IMR-90 (cell line): ENCODE measurements around the gene UBE2O. TPM values are rescaled to one million over a fixed set of nuclear protein-coding genes. Genes with fewer than 3 reads are reported as not detected.
A peak's percentile ranks its signal among the peaks of the same experiment; 100 is the strongest.

Source experiments
- ATAC-seq: fragments of 200-7000 bp; cut with Tn5 transposase; 2 replicates; pipeline ENCODE4 v1.9.1; 2020; ENCODE audit warnings: low read depth, mild to moderate bottlenecking, moderate library complexity
- BruUV-seq: library from RNA; stranded (reverse); fragments of 400-500 nt; replicated peaks from 2 replicates; lab custom pipeline; 2021; lab: Mats Ljungman, UMichigan
- CTCF ChIA-PET: fragments of 300-600 bp; formaldehyde crosslinking; extraction: SDS; loops from one replicate; lab custom pipeline; 2021; ENCODE audit warnings: antibody characterized with exemption; lab: Yijun Ruan, JAX
- POLR2A ChIA-PET: fragments of 300-600 bp; sonication (Branson Sonifier 250); formaldehyde crosslinking; loops from one replicate; lab custom pipeline; 2022; ENCODE audit warnings: antibody characterized with exemption; ENCODE audit not compliant: unreplicated experiment; lab: Charles Lee
- DNase-seq: peaks from one replicate; pipeline ENCODE4 v3.0.0; 2013
- H2AFZ ChIP-seq: replicated peaks from 2 replicates; pipeline ENCODE3; 2013; ENCODE audit warnings: low read length, mild to moderate bottlenecking; ENCODE audit not compliant: poor library complexity
- H2AK5ac ChIP-seq: 2 replicates; pipeline ENCODE4 v1.6.1; 2013; ENCODE audit warnings: low read depth, low read length, inconsistent platforms
- H2AK9ac ChIP-seq: replicated peaks from 2 replicates; pipeline ENCODE3; 2013; ENCODE audit warnings: mild to moderate bottlenecking, low read depth, low read length, moderate library complexity; ENCODE audit not compliant: poor library complexity
- H2BK120ac ChIP-seq: 2 replicates; pipeline ENCODE4 v1.6.1; 2013; ENCODE audit warnings: low read depth, low read length, inconsistent platforms
- H2BK15ac ChIP-seq: 3 replicates; pipeline ENCODE4 v1.6.1; 2013; ENCODE audit warnings: low read depth, low read length, inconsistent platforms
- H2BK20ac ChIP-seq: 2 replicates; pipeline ENCODE4 v1.6.1; 2013; ENCODE audit warnings: low read depth, mild to moderate bottlenecking, inconsistent platforms, low read length, moderate library complexity
- H2BK5ac ChIP-seq: 2 replicates; pipeline ENCODE4 v1.6.1; 2013; ENCODE audit warnings: mild to moderate bottlenecking, low read depth, low read length, inconsistent platforms; ENCODE audit not compliant: poor library complexity, severe bottlenecking
- H3K14ac ChIP-seq: replicated peaks from 2 replicates; pipeline ENCODE4 v1.6.1; 2013; ENCODE audit warnings: low read depth, low read length, inconsistent platforms
- H3K18ac ChIP-seq: 2 replicates; pipeline ENCODE4 v1.6.1; 2013; ENCODE audit warnings: low read depth, low read length, control low read depth
- H3K23ac ChIP-seq: 2 replicates; pipeline ENCODE4 v1.6.1; 2013; ENCODE audit warnings: low read depth, low read length, inconsistent platforms
- H3K27ac ChIP-seq: 2 replicates; pipeline ENCODE4 v1.5.1; 2013; ENCODE audit warnings: mild to moderate bottlenecking, control low read depth, low read length; ENCODE audit not compliant: insufficient read depth
- H3K27me3 ChIP-seq: 2 replicates; pipeline ENCODE4 v1.6.1; 2013; ENCODE audit warnings: low read length; ENCODE audit not compliant: control insufficient read depth, insufficient read depth
- H3K36me3 ChIP-seq: 2 replicates; pipeline ENCODE4 v1.6.1; 2013; ENCODE audit warnings: low read length, mixed read lengths; ENCODE audit not compliant: control insufficient read depth, insufficient read depth
- H3K4ac ChIP-seq: 2 replicates; pipeline ENCODE4 v1.6.1; 2013; ENCODE audit warnings: low read depth, low read length, inconsistent platforms
- H3K4me1 ChIP-seq: 2 replicates; pipeline ENCODE4 v1.6.1; 2013; ENCODE audit warnings: low read length, mixed read lengths; ENCODE audit not compliant: control insufficient read depth, insufficient read depth
- H3K4me2 ChIP-seq: 2 replicates; pipeline ENCODE4 v1.6.1; 2013; ENCODE audit warnings: low read depth, mild to moderate bottlenecking, control low read depth, low read length, moderate library complexity
- H3K4me3 ChIP-seq: 2 replicates; pipeline ENCODE4 v1.5.1; 2013; ENCODE audit warnings: low read depth, mild to moderate bottlenecking, control low read depth, low read length, moderate library complexity; ENCODE audit not compliant: insufficient read depth
- H3K56ac ChIP-seq: 2 replicates; pipeline ENCODE4 v1.6.1; 2013; ENCODE audit warnings: low read length, inconsistent platforms; ENCODE audit not compliant: insufficient read depth; ENCODE audit errors: extremely low read depth
- H3K79me1 ChIP-seq, 2 experiments: 2 replicates each; pipeline ENCODE4 v1.6.1; 2013; ENCODE audit warnings: low read length in 2 of 2, inconsistent platforms in 1 of 2, low read depth in 1 of 2
- H3K9ac ChIP-seq: 2 replicates; pipeline ENCODE4 v1.6.1; 2013; ENCODE audit warnings: low read depth, low read length, control low read depth
- H3K9me1 ChIP-seq: 2 replicates; pipeline ENCODE4 v1.6.1; 2013; ENCODE audit warnings: low read length, inconsistent platforms; ENCODE audit not compliant: insufficient read depth
- H3K9me3 ChIP-seq: 2 replicates; pipeline ENCODE4 v1.6.1; 2013; ENCODE audit warnings: low read length; ENCODE audit not compliant: control insufficient read depth, insufficient read depth
- H4K20me1 ChIP-seq: 2 replicates; pipeline ENCODE4 v1.6.1; 2013; ENCODE audit warnings: low read length, inconsistent platforms; ENCODE audit not compliant: insufficient read depth
- H4K5ac ChIP-seq: 2 replicates; pipeline ENCODE4 v1.6.1; 2013; ENCODE audit warnings: mild to moderate bottlenecking, low read depth, low read length, control low read depth
- H4K8ac ChIP-seq, 2 experiments: 2 replicates each; pipeline ENCODE4 v1.6.1; 2013; ENCODE audit warnings: low read depth in 2 of 2, low read length in 2 of 2, control low read depth in 1 of 2, inconsistent platforms in 1 of 2
- H4K91ac ChIP-seq: 2 replicates; pipeline ENCODE4 v1.6.1; 2013; ENCODE audit warnings: low read depth, low read length, inconsistent platforms; ENCODE audit not compliant: insufficient read depth
- BHLHE40 ChIP-seq: fragments of 150-350 bp; IDR thresholded peaks from 2 replicates; pipeline ENCODE4 v1.6.1; 2016; ENCODE audit warnings: mild to moderate bottlenecking, low read depth, low read length
- CHD1 ChIP-seq: IDR thresholded peaks from 2 replicates; pipeline ENCODE4 v1.6.1; 2012; ENCODE audit warnings: low read depth, low read length, improper control_type of control experiment
- CTCF ChIP-seq: conservative IDR thresholded peaks from 2 replicates; pipeline ENCODE4 v1.5.1; 2012; ENCODE audit warnings: mild to moderate bottlenecking, low read depth, low read length, improper control_type of control experiment
- POLR2A ChIP-seq: IDR thresholded peaks from 2 replicates; pipeline ENCODE4 v1.6.1; 2012; ENCODE audit warnings: mild to moderate bottlenecking, low read depth, low read length
- RAD21 ChIP-seq: IDR thresholded peaks from 2 replicates; pipeline ENCODE4 v1.6.1; 2012; ENCODE audit warnings: low read length, improper control_type of control experiment
- WGBS, 2 experiments: methylation state at CpG; one replicate each; pipeline versions ENCODE4 v1.1.5 to v1.1.7; 2013; ENCODE audit warnings: missing lambda C conversion rate in 2 of 2; ENCODE audit not compliant: insufficient read length in 1 of 2; ENCODE audit errors: extremely low coverage in 2 of 2; 5-methylcytosine and 5-hydroxymethylcytosine counted together
- dilution Hi-C: fragments of 300-500 bp; cut with HindIII; formaldehyde crosslinking; loops from one replicate; pipeline ENCODE4 v1.14.3; 2018; ENCODE audit warnings: low sequenced_read_pairs; ENCODE audit not compliant: unreplicated experiment
- in situ Hi-C: fragments of 300-500 bp; cut with MboI; formaldehyde crosslinking; loops from 3 replicates; pipeline ENCODE4 v1.14.3; 2019; ENCODE audit warnings: low sequenced_read_pairs, inconsistent platforms, mixed read lengths
- intact Hi-C: fragments of 100-400 bp; cut with micrococcal nuclease; formaldehyde crosslinking; loops from 2 replicates; pipeline ENCODE4 v1.10.0; 2022
- polyA plus RNA-seq, 3 experiments: library from polyadenylated mRNA; depleted of rRNA; stranded (reverse); fragments of >200 nt; gene quantifications; 2 replicates each; pipeline ENCODE4 v1.2.3, GENCODE V29; 2012; ENCODE audit warnings: low replicate concordance in 1 of 3
- total RNA-seq: library from RNA; depleted of rRNA; stranded (reverse); fragments of >200 nt; gene quantifications from 2 replicates; pipeline ENCODE4 v1.2.3, GENCODE V29; 2012

The UBE2O gene
- total and polyA plus RNA-seq, 2 of the 4 experiments (the other 2 are of a cell fraction): 17.6 TPM

- peaks cover 19 to 70% of the 10 kb centered on the region in 2 experiments for H3K79me1 ChIP-seq
- peaks cover 14% of the 10 kb centered on the region for H3K4me1 ChIP-seq
- H2BK20ac ChIP-seq: peak overlapping the region; percentile 38; the same call in 1 of the 2 replicates
- H3K4ac ChIP-seq: peak overlapping the region; percentile 93
- ATAC-seq (peak; percentile 13), DNase-seq (peak; percentile 53)
- H3K18ac ChIP-seq: peak overlapping the region; percentile 86
- H2AK9ac ChIP-seq: peak overlapping the region; percentile 77
- peak overlapping the region; percentile 66 for H3K27ac ChIP-seq
- H3K14ac ChIP-seq: peak overlapping the region; percentile 69
- intact Hi-C loops: loop anchor here (2.0 kb wide), 1 partner anchor 13 kb away; no protein-coding TSS in a partner anchor
- peak overlapping the region; percentile 89 for H2AFZ ChIP-seq
- TF ChIP-seq CHD1 (no peak; the same call in 1 of the 2 replicates), CTCF (peak; percentile 33; the same call in 1 of the 2 replicates), POLR2A (peak; percentile 82), RAD21 (no peak), BHLHE40 (peak; percentile 8; the same call in 1 of the 2 replicates)
- in situ Hi-C loops: no loop called here
- peak overlapping the region; percentile 98 for H3K4me2 ChIP-seq
- H2AK5ac ChIP-seq: peak overlapping the region; percentile 49
- no peaks in the 10 kb centered on the region for H3K27me3 ChIP-seq
- peak overlapping the region; percentile 16 for H3K56ac ChIP-seq
- 1% methylated on average over 31 of the region's 65 CpGs; no CpG with 5 or more reads in 1 of the 2 experiments for WGBS, 2 experiments
- dilution Hi-C loops: no loop called here
- peaks cover 26% of the 10 kb centered on the region for H4K20me1 ChIP-seq
- peak overlapping the region; percentile 64 for H3K9ac ChIP-seq
- H3K9me3 ChIP-seq: no peaks in the 10 kb centered on the region
- H3K9me1 ChIP-seq: peaks cover 7% of the 10 kb centered on the region
- H3K4me3 ChIP-seq: peak overlapping the region; percentile 80
- H4K8ac ChIP-seq: peak overlapping the region; percentile 26 to 75; a peak in 3 of 4 replicates
- peaks cover 12% of the 10 kb centered on the region for H3K36me3 ChIP-seq
- H2BK5ac ChIP-seq: peak overlapping the region; percentile 81
- peak overlapping the region; percentile 88 for H4K91ac ChIP-seq
- peak overlapping the region; percentile 76 for H3K23ac ChIP-seq
- POLR2A ChIA-PET: no interaction called here
- BruUV-seq: no TSS peak
- H4K5ac ChIP-seq: peak overlapping the region; percentile 59; the same call in 1 of the 2 replicates
- H2BK120ac ChIP-seq: peak overlapping the region; percentile 71; the same call in 1 of the 2 replicates
- peak overlapping the region; percentile 38; the same call in 1 of the 3 replicates for H2BK15ac ChIP-seq
- CTCF ChIA-PET: interaction anchor here (1.0 to 2.2 kb wide), 2 partner anchors 10 to 13 kb away, joined by 4 to 12 read pairs; no protein-coding TSS in a partner anchor
These were observed 69.3 kb downstream of the UBE2O start for GRCh38 chr17:76383546-76384221.
